Immature natural killer cell (primary cell): ENCODE data around the gene DAGLA. TPM values are rescaled to one million over a fixed set of nuclear protein-coding genes. Genes with fewer than 3 reads are reported as not detected.

ENCODE experiments used
- DNase-seq, 3 donors: peaks; one replicate each; pipeline ENCODE4 v3.0.0; 2022; ENCODE audit warnings: mixed read lengths in 1 of 3
- H3K27ac Mint-ChIP-seq, 6 donors: one replicate each; pipeline ENCODE4 v1.8.0; 2020; ENCODE audit warnings: mixed read lengths in 6 of 6, mild to moderate bottlenecking in 5 of 6, inconsistent platforms in 4 of 6, moderate library complexity in 3 of 6
- H3K27me3 Mint-ChIP-seq, 3 donors: one replicate each; pipeline ENCODE4 v1.8.0; 2020 to 2021; ENCODE audit warnings: low read depth in 3 of 3, mild to moderate bottlenecking in 3 of 3, mixed read lengths in 3 of 3, moderate library complexity in 3 of 3, inconsistent platforms in 1 of 3
- H3K36me3 Mint-ChIP-seq, 3 donors: one replicate each; pipeline ENCODE4 v1.8.0; 2020; ENCODE audit warnings: mixed read lengths in 3 of 3, inconsistent platforms in 2 of 3, mild to moderate bottlenecking in 2 of 3
- H3K4me1 Mint-ChIP-seq, 2 donors: one replicate each; pipeline ENCODE4 v1.8.0; 2020; ENCODE audit warnings: inconsistent platforms in 2 of 2, mild to moderate bottlenecking in 2 of 2, mixed read lengths in 2 of 2, moderate library complexity in 1 of 2
- H3K4me3 Mint-ChIP-seq, 5 donors: one replicate each; pipeline ENCODE4 v1.8.0; 2020; ENCODE audit warnings: mild to moderate bottlenecking in 5 of 5, mixed read lengths in 5 of 5, inconsistent platforms in 3 of 5, moderate library complexity in 3 of 5
- H3K9me3 Mint-ChIP-seq, 6 donors: one replicate each; pipeline ENCODE4 v1.8.0; 2020; ENCODE audit warnings: mild to moderate bottlenecking in 6 of 6, mixed read lengths in 6 of 6, inconsistent platforms in 4 of 6, moderate library complexity in 3 of 6
- polyA plus RNA-seq, 3 donors: library from polyadenylated mRNA; unstranded; fragments of 300-500 nt; fragmentation: Illumina TruSeq; gene quantifications; one replicate each; pipeline ENCODE4 v1.2.3, GENCODE V29; 2021

DAGLA gene
- polyA plus RNA-seq, 3 donors from 2014 or later = not detected

DNA sequence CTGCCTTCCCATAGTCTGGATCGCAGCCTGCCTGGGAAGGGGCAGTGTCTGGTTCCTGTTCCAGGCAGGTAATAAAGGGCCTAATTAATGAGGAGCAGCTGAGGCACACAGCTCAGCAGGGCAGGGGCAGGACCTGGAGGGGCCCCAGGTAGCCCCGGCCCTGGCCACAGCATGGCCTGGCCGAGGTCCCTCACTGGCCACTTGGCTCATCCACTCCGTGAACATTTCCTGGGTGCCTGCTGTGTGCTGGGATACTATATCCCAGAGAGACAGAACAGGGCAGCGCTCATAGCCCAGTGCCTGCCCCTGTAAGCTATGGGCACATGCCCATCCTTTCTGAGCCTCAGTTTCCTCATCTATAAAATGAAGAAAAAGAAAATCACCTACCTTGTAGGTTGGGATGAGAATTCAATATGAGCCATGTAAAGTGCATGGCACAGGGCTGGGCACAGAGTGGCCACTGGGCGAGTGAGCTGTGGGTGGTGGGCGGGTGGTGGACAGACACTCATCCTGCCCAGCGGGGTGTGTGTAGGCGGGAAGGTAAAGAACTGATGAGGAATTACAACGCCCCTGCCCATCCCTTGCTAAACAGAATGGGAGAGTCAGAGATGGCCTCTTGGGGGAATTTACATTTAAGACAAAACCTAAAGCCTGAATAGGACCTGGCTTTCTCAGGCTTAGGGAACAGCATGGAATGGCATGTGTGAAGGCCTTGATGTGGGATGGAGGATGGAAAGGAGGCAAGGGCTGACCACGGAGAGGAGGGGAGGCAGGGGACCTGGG is 81.4 kb downstream of the DAGLA start:
- no peak for DNase-seq
- Mint-ChIP-seq H3K9me3 (no peaks in the 10 kb centered on the region), H3K36me3 (no peaks in the 10 kb centered on the region), H3K27ac (no peak overlapping the region), H3K4me1 (peaks cover 0 to 3% of the 10 kb centered on the region in 2 donors), H3K27me3 (no peaks in the 10 kb centered on the region), H3K4me3 (no peak overlapping the region)

DNA sequence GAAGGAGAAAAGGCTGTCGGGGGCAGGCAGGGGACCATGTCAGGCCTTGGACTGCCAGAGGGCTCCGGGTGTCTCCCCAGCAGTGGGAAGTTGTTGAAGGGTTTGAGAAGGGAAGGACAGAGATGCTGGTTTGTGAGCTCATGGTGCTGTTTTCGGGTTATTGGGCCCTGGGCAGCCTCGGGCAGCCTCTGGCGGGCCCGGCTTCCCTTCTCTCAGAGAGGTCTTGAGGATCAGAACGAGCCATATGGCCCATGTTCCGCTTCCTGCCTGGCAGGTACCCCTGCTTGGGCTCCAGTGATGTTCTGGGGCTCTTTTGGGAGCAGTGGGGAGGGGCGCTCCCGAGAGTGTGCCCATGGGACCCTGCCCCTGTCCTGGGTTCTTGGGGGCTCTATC is 82.0 kb downstream of the DAGLA start:
- no peaks in the 10 kb centered on the region for H3K4me1 Mint-ChIP-seq
- no peaks in the 10 kb centered on the region for H3K27me3 Mint-ChIP-seq

DNA sequence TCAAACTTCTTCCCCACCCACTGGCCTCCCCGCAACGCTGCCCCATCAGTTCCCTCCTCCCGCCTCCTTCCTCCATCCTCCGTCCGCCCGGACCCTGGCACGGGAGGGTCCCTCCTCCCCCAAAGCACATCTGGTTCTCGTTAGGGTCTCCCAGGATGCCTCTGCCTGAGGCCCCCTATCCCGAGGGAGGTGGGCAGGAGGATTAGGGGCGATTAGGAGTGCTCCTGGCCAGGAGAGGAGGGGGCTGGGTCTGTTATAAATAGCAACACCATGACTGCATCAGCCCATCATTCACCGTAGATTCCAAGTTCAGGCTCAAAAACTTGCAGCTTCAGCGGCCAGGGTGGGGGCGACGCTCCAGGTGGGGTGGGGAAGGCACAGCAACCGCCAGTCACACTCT is 82.6 kb downstream of the DAGLA start:
- no peaks in the 10 kb centered on the region for H3K36me3 Mint-ChIP-seq
- H3K4me3 Mint-ChIP-seq = no peak overlapping the region
- no peaks in the 10 kb centered on the region for H3K27me3 Mint-ChIP-seq
- H3K9me3 Mint-ChIP-seq = no peaks in the 10 kb centered on the region
- H3K27ac Mint-ChIP-seq = no peak overlapping the region
- H3K4me1 Mint-ChIP-seq = no peaks in the 10 kb centered on the region
- no peak for DNase-seq

More for the DNA sequence above, 82.0 kb downstream of the DAGLA start:
- Mint-ChIP-seq H3K9me3 (no peaks in the 10 kb centered on the region), H3K4me3 (no peak overlapping the region), H3K27ac (no peak overlapping the region), H3K36me3 (no peaks in the 10 kb centered on the region)
- no peak for DNase-seq

DNA sequence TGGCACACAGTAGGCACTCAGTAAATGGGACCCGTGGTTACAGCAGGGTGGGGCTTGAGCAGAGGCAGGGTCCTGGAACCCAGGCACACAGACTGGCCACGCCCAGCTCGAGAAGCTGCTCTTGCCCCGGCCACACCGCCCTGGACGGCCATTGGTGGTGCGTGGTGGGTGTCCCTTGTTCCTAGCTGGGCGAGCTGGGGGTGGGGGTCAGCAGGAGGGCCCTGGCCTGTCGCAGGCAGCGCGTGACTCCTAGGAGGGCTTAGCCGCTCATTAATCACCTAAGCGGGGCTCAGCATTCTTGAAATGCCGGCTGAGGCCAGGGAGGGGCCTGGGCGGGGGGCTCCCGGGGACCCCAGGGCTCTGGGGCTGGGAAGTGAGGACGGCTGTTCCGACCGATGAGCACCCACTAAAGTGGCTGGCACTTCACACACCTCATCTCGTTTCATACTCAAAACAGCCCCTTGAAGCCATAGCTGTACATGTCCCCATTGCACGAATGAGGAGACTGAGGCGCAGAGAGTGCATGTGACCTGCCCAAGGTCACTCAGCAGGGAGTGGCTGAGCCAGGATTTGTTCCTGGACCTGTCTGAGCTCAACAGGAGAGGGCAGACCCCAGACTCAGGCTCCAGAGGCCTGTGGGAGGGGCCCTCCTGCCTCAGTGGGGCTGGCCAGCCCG is 83.9 kb downstream of the DAGLA start:
- no peak for DNase-seq
- Mint-ChIP-seq H3K27ac (no peak overlapping the region), H3K36me3 (no peaks in the 10 kb centered on the region), H3K4me3 (no peak overlapping the region), H3K9me3 (no peaks in the 10 kb centered on the region), H3K27me3 (no peaks in the 10 kb centered on the region), H3K4me1 (no peaks in the 10 kb centered on the region)

DNA sequence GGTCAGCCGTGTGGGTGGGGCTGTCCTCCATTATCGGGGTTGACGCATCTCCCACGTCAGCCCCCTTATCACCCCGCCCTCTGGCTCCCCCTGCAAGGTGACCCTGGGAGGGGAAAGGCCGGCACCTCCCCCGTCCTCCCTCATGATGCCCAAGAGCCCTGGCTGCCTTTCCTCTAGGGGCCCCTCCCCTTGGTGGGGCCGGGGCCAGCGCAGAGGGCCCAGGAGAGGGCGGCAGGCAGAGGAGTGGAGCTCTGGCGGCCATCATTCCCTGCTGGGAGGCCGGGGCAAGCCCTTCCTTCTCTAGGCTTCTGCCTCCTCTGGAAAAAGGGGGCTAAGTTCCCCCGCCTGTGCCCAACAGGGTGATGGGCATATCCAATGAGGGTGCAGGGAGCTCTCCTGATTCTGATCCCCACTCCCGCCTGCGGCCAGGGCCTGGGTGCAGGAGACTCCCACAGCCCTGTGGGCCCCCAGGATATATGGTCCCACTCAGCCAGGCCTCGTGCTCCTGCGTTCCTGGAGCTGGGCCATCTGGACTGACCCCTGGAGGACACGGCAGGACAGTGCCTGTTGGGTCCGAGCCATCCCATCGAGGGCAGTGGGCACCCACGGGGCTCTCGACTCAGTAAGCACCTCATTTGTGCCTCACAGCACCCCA is 84.5 kb downstream of the DAGLA start:
- Mint-ChIP-seq H3K4me1 (no peaks in the 10 kb centered on the region), H3K27ac (no peak overlapping the region), H3K36me3 (no peaks in the 10 kb centered on the region), H3K9me3 (no peaks in the 10 kb centered on the region), H3K27me3 (no peaks in the 10 kb centered on the region), H3K4me3 (no peak overlapping the region)
- DNase-seq = no peak

DNA sequence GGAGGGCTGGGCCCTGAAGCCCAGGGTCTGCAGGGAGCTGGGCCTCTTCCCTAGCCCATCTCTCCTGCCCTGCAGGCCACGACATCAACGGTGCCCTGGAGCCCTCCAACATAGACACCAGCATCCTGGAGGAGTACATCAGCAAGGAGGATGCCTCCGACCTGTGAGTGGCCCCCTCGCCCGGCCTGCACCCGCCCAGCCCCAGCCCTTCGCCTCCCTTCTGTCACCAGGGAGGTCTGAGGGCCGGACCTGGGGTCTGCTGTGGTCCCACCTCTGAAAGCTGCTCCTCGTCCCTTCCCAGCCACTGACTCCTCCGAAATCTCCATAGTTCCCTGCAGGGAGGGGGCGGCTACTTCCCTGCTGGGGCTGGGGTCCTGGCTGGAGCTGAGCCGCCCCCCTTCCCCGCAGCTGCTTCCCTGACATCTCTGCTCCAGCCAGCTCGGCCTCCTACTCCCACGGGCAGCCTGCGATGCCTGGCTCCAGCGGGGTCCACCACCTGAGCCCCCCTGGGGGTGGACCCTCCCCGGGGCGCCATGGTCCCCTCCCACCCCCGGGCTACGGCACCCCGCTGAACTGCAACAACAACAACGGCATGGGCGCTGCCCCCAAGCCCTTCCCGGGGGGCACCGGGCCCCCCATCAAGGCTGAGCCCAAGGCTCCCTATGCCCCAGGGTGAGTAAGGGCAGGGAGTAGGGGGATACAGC is 85.5 kb downstream of the DAGLA start:
- DNase-seq = no peak
- Mint-ChIP-seq H3K36me3 (no peaks in the 10 kb centered on the region), H3K27ac (no peak overlapping the region), H3K9me3 (no peaks in the 10 kb centered on the region), H3K4me1 (no peaks in the 10 kb centered on the region), H3K4me3 (no peak overlapping the region), H3K27me3 (no peaks in the 10 kb centered on the region)

DNA sequence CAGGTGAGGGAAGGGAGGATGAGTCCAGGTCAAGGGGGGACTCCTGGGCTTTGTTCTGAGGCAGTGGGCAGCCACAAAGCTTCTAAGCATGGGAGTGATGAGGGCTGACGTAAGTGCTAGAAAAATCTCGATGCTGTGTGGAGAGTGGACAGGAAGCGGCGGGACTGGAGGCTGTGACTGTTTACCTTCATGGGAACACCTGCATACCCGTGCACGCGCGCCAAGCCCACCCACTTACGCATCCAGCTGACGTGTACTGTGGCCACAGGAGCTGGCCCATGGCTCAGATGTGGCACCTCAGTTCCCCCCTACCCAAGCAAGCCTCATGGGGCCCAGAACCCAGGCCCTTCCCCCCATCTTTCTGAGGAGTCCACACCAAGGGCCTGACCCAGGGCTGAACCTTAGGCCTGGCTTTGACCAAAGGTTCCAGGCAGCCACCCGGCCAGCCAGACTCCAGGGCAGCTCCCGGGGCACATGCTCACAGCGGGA is 86.2 kb downstream of the DAGLA start:
- no peaks in the 10 kb centered on the region for H3K27me3 Mint-ChIP-seq

DNA sequence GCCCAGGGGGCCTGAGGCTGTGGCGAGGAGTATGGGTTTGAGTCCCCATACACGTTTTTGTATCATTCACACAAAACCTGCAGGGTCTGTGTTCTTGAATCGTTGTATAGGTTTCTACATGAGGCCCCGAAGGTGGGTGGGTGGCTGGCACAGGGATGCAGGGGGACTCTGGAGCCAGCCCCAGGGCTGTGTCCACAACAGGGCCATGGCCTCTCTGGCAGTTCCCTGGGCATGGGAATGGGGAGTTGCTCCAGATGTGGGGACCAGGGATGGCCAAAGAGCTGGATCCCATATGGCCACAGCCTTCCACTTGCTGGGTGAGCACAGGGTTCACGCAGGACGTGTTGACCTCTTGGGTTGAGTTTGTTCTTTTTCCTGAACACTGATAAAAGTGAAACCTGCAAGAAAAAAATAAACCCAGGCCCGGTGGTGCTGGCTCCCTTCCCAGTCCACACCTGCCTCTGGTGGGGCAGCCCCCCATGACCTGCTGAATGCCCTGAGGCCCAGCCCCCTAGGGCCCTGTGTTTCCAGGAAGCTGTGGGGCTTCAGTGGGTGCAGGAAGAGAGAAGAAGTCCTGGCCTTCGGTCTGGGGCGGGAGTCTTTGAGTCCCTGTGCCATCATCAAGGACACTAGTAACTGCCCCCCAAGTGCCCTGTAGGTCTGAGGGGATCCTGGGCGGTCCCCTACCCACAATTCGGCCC is 88.3 kb downstream of the DAGLA start:
- Mint-ChIP-seq H3K27ac (no peak overlapping the region), H3K27me3 (no peaks in the 10 kb centered on the region), H3K4me1 (peaks cover 0 to 9% of the 10 kb centered on the region in 2 donors)

More for the DNA sequence above, 86.2 kb downstream of the DAGLA start:
- Mint-ChIP-seq H3K4me1 (peaks cover 0 to 2% of the 10 kb centered on the region in 2 donors), H3K27ac (no peak overlapping the region), H3K36me3 (no peaks in the 10 kb centered on the region), H3K4me3 (no peak overlapping the region), H3K9me3 (no peaks in the 10 kb centered on the region)
- no peak for DNase-seq

DNA sequence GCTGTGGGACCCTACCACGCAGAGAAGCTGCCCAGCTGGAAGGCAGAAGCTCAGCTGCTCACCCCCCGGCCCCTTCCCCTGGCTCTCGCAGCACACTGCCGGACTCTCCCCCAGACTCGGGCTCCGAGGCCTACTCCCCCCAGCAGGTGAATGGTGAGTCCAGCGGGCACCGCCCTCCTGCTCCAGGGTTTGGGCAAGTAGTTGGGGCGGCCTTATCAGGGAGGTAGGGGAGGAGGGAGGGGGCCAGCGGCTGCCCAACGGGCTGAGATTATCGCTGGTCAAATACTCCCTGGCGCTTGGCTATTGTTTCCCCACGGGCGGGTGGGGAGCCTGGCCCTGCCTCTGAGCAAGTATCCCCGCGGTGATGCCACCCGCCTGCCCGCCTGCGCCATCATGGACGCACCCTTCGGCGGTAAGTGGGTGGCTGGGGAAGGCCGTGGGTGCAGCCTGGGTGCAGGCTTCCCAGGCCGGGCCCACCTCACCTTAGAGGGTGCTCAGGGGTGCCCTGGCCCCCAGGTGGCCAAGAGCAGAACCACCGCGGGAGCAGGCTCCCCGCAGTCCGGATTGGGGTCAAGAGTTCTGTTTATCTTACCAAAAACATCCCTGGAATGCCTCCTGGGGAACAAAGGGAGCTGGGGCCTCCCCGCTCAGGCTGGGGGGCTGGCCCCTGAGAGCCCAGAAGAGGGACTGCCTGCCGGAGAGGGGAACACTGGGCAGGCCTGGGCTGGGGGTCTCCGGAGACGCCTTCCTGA is 89.2 kb downstream of the DAGLA start:
- no peaks in the 10 kb centered on the region for H3K27me3 Mint-ChIP-seq
- peaks cover 0 to 9% of the 10 kb centered on the region in 2 donors for H3K4me1 Mint-ChIP-seq
- no peaks in the 10 kb centered on the region for H3K36me3 Mint-ChIP-seq
- H3K9me3 Mint-ChIP-seq = no peaks in the 10 kb centered on the region
- no peak overlapping the region for H3K27ac Mint-ChIP-seq
- no peak for DNase-seq
- H3K4me3 Mint-ChIP-seq = no peak overlapping the region

More for the DNA sequence above, 88.3 kb downstream of the DAGLA start:
- Mint-ChIP-seq H3K36me3 (no peaks in the 10 kb centered on the region), H3K4me3 (no peak overlapping the region), H3K9me3 (no peaks in the 10 kb centered on the region)
- DNase-seq = no peak

DNA sequence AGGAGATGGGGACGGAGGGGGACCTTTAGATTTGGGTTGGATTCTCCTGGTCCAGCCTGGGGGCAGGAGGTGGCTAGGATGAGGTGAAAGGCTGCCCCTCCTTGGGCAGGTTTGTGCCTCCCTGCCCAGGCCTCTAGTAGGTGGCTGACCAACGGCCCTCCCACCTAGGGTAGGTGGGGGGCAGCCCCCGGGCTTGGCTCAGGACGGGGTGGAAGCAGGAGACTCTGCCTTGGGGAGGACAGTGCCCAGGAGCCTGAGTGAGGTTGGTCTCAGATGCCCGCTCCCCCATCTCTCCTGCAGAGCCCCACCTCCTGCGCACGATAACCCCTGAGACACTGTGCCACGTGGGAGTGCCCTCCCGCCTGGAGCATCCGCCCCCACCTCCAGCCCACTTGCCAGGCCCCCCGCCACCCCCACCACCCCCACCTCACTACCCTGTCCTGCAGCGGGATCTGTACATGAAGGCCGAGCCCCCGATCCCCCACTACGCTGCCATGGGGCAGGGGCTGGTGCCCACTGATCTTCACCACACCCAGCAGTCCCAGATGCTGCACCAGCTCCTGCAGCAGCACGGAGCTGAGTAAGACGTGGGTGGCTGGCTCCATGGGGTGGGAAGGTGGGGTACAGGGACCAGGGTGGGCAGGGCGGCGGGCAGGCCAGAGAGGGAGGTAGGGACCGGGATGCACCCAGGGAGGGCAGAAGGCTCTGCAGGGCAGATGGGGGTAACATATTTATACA is 89.9 kb downstream of the DAGLA start:
- Mint-ChIP-seq H3K27ac (no peak overlapping the region), H3K4me1 (peaks cover under 1 to 14% of the 10 kb centered on the region in 2 donors), H3K4me3 (no peak overlapping the region), H3K27me3 (no peaks in the 10 kb centered on the region), H3K9me3 (no peaks in the 10 kb centered on the region), H3K36me3 (no peaks in the 10 kb centered on the region)
- no peak for DNase-seq

DNA sequence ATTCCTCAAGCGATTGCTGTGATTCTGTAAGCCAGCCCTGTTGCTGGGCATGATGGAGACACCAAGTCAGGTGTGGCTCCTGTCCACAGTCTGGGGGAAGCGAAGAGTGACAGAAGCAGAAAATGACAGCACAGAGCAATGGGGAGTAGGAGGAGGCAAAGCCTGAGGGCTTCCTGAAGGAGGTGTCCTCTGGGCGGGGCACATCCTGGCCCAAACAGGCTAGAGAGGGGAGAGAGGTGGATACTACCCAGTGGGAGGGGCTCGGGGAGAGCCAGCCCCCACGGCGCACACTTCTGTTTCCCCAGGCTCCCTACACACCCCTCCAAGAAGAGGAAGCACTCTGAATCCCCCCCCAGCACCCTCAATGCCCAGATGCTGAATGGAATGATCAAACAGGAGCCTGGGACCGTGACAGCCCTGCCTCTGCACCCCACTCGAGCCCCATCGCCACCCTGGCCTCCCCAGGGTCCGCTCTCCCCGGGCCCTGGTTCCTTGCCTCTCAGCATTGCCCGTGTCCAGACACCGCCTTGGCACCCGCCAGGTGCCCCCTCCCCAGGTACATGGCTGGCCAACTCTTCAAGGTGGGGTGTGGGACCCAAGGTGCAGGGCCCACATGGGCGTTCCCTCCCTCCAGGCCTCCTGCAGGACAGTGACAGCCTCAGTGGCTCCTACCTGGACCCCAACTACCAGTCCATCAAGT is 91.2 kb downstream of the DAGLA start:
- Mint-ChIP-seq H3K36me3 (no peaks in the 10 kb centered on the region), H3K4me1 (peaks cover 11 to 23% of the 10 kb centered on the region in 2 donors), H3K27ac (peak overlapping the region in 1 of 6 donors; percentile 49), H3K27me3 (peaks cover 0 to 4% (median 0%) of the 10 kb centered on the region in 3 donors), H3K9me3 (no peaks in the 10 kb centered on the region), H3K4me3 (no peak overlapping the region)
- DNase-seq = no peak

DNA sequence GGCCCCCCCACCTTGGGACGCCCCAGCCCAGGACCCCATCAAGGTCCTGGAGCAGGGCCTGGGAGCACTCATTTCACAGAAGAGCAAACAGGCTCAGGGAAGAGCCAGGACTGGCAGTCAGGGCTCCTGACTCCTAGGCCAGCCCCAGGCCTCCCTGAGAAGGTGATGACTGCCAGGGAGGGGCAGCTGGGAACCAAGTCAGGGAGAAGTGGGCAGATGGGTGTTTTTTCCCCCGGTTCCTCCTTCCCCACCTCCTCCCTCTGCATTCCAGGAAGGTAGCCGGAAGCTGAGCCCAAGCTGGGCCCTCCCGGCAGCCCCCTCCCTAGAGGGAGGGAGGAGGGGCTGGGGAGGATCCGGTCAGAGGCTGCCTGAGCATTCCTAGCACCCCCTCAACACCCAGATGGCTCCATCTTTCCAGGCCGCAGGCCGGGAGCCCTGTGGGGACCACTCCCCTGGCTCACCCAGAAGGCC is 91.8 kb downstream of the DAGLA start:
- no peaks in the 10 kb centered on the region for H3K9me3 Mint-ChIP-seq
- H3K27me3 Mint-ChIP-seq = peaks cover 0 to 4% (median 0%) of the 10 kb centered on the region in 3 donors
- H3K27ac Mint-ChIP-seq = no peak overlapping the region
- no peak for DNase-seq
- H3K4me3 Mint-ChIP-seq = no peak overlapping the region
- H3K4me1 Mint-ChIP-seq = peaks cover 18 to 30% of the 10 kb centered on the region in 2 donors
- H3K36me3 Mint-ChIP-seq = no peaks in the 10 kb centered on the region
